ENCODE measurements around the gene PLOD1. TPM values are rescaled to one million over a fixed set of nuclear protein-coding genes. Genes with fewer than 3 reads are reported as not detected.

The PLOD1 gene
- total and polyA plus RNA-seq, 2 of the 13 experiments (the other 11 are each of a cell fraction or from before 2014, with no cell fraction given) = 70.1 to 318 TPM

GRCh38 chr1:11934302-11935056 lies at the start of gene PLOD1 (continued):
- peak; percentile 59 for TF ChIP-seq PAXIP1 (CRISPR knock-in tag; conservative IDR thresholded peaks at IDR 0.05)
- TF ChIP-seq PHF8 (CRISPR knock-in tag; IDR thresholded peaks at IDR 0.05) = peak; percentile 91
- peak; percentile 90; the same call in 1 of the 2 replicates for TF ChIP-seq REPIN1 (CRISPR knock-in tag; IDR thresholded peaks at IDR 0.05; ENCODE audit: borderline replicate concordance, low read depth)
- peak; percentile 37 for TF ChIP-seq PRDM10 (CRISPR knock-in tag; IDR thresholded peaks at IDR 0.05; ENCODE audit: low read depth)
- TF ChIP-seq ZNF567 (CRISPR knock-in tag; IDR thresholded peaks at IDR 0.05; ENCODE audit: borderline replicate concordance) = peak; percentile 80; the same call in 1 of the 2 replicates
- no peak for TF ChIP-seq ZBTB4 (CRISPR knock-in tag; IDR thresholded peaks at IDR 0.05; ENCODE audit: borderline replicate concordance)
- no peak for TF ChIP-seq KDM6A (CRISPR knock-in tag; IDR thresholded peaks at IDR 0.05; ENCODE audit: low read depth)
- peak; percentile 65; the same call in 1 of the 2 replicates for TF ChIP-seq ZNF232 (CRISPR knock-in tag; IDR thresholded peaks at IDR 0.05; ENCODE audit: borderline replicate concordance)
- TF ChIP-seq ZFP91 (CRISPR knock-in tag; IDR thresholded peaks at IDR 0.05; ENCODE audit: borderline replicate concordance) = peak; percentile 94
- TF ChIP-seq HMGXB4 (CRISPR knock-in tag; IDR thresholded peaks at IDR 0.05; ENCODE audit: borderline replicate concordance in 1 of 2, low read depth in 1 of 2) = peak; percentile 41 to 62; a peak in 2 of 4 replicates
- no peak; the same call in 1 of the 2 replicates for TF ChIP-seq ZNF329 (CRISPR knock-in tag; IDR thresholded peaks at IDR 0.05; ENCODE audit: low read depth)
- TF ChIP-seq SETDB1 (CRISPR knock-in tag; IDR thresholded peaks at IDR 0.05; ENCODE audit: borderline replicate concordance) = 0 out of 2 replicates have a peak, but pooled peaks have one; percentile 29
